LHCN-M2 (cell line): ENCODE data around the gene KATNB1. TPM values are rescaled to one million over a fixed set of nuclear protein-coding genes. Genes with fewer than 3 reads are reported as not detected.
"Not testable (repeated sequence)": the region's sequence is repeated elsewhere in the genome, so short reads cannot be mapped to it uniquely, and the experiment has no call there.

ENCODE experiments used
- DNase-seq: peaks from one replicate; pipeline ENCODE4 v3.0.0-alpha.2; 2012; ENCODE audit warnings: low read depth
- total RNA-seq: library from RNA; depleted of rRNA; stranded (reverse); fragments of >200 nt; gene quantifications from 2 replicates; pipeline ENCODE4 v1.2.3, GENCODE V29; 2014

The KATNB1 gene
- total RNA-seq, 1 experiment from 2014 or later = 23.7 TPM

GRCh38 chr16:57770361-57770760 lies 34.8 kb downstream of the KATNB1 start:
- no peak for DNase-seq

- no peak for DNase-seq
These were observed 35.7 kb downstream of the KATNB1 start for GRCh38 chr16:57771141-57771785.

- no peak for DNase-seq
These were observed 37.4 kb downstream of the KATNB1 start for GRCh38 chr16:57773019-57773418.

- DNase-seq = no peak
These were observed 38.2 kb downstream of the KATNB1 start for GRCh38 chr16:57773655-57774295.

GRCh38 chr16:57774705-57775285 lies 39.2 kb downstream of the KATNB1 start:
- no peak for DNase-seq

GRCh38 chr16:57775661-57776469 lies 40.3 kb downstream of the KATNB1 start:
- DNase-seq = peak; percentile 16

- no peak for DNase-seq
These were observed 43.1 kb downstream of the KATNB1 start for GRCh38 chr16:57778658-57779057.

- not testable (repeated sequence) for DNase-seq
These were observed 44.3 kb downstream of the KATNB1 start for GRCh38 chr16:57779836-57780235.

DNA sequence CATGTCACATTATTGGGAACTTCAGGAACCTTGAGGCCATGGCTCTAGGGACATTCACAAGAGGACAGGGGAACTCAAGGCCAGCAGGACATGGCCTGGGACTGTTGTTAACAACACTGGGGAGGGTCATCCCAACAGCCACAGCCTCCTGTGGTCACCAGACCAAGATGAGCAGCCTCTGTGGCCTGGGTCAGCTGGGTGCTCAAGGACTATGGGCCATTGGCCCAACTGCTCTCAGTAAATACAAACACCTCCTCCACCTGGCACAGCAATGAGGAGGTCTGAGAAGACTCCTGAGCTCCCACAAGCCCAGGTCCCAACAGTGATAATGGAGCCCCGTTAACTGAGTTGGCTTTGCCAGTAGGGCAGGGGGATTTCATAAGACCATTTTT lies 45.8 kb downstream of the KATNB1 start:
- DNase-seq = no peak

- DNase-seq = peak; percentile 79
These were observed 46.4 kb downstream of the KATNB1 start for GRCh38 chr16:57781741-57782606.

GRCh38 chr16:57782607-57783055 lies 47.1 kb downstream of the KATNB1 start:
- not testable (repeated sequence) for DNase-seq

DNA sequence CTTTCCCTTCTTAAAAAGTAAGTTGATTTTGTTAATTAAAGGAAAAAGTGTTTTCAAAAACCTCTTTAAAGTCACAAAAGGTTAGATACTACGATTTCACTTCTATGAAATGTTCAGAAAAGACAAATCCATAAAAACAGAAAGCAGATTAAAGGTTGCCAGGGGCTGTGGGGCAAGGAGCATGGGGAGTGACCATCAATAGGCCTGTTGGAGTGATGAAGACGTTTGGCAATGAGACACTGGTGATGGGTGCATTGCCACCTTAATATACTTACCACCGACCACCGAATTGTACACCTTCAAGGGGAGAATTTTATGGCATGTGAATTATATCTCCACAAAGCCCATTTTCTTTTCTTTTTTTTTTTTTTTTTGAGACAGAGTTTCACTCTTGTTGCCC lies 47.5 kb downstream of the KATNB1 start:
- no peak for DNase-seq

DNA sequence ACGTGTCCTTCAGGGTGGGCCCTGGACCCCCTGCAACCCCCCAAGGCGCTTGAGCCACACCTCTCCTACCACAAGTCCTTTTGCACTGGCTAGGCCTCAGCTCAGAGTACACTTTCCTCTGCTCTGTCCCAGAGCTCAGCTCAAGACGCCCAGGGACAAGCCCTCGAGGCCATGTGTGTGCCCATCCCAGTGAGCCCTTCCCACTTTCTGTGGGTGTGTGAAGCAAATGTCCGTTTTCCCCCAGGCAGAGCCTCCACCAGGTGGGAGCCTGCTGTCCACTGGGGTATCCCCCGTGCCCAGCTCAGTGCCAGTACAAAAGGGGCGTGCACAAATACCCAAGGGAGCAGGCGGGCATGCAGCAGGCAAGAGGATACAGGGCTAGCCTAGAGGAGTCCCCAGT lies 48.3 kb downstream of the KATNB1 start:
- DNase-seq = no peak

DNA sequence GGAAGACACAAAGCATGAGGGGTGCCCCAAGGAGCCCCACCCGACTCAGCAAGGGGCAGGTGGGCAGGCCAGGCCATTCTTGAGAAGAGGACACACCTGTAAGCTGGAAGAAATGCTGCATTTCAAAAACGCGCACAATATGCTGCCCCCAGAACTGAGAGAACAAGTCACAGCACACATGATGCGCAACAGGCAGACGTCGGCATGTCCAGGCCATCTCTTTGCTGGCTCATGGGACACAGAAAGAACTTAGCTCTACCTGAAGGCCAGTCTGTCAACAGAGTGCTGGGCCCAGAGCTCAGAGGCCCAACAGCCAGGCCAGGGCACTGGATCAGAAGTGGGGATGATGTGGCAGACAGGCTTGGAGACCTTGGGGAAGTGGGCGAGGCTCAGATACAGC lies 48.8 kb downstream of the KATNB1 start:
- no peak for DNase-seq

DNA sequence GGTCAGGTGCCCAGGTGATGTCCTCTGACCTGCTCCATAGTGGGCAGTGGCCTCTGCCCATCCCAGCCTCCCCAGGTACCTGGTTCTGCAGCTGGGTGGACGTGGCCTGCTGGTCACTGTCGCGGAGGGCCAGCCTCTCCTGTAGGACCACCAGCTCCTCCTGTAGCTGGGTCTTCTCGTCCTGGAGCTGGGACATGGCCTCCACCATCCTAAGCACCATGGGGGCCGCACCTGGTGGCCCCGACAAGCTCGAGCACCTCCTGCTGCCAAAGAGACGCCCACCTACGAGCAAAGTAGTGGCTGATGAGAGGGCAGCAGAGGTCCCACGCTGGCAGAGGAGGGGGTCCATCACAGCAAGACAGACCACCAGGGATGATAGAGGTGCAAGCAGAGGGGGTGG lies 49.8 kb downstream of the KATNB1 start:
- DNase-seq = no peak

GRCh38 chr16:57785924-57786323 lies 50.4 kb downstream of the KATNB1 start:
- no peak for DNase-seq

DNA sequence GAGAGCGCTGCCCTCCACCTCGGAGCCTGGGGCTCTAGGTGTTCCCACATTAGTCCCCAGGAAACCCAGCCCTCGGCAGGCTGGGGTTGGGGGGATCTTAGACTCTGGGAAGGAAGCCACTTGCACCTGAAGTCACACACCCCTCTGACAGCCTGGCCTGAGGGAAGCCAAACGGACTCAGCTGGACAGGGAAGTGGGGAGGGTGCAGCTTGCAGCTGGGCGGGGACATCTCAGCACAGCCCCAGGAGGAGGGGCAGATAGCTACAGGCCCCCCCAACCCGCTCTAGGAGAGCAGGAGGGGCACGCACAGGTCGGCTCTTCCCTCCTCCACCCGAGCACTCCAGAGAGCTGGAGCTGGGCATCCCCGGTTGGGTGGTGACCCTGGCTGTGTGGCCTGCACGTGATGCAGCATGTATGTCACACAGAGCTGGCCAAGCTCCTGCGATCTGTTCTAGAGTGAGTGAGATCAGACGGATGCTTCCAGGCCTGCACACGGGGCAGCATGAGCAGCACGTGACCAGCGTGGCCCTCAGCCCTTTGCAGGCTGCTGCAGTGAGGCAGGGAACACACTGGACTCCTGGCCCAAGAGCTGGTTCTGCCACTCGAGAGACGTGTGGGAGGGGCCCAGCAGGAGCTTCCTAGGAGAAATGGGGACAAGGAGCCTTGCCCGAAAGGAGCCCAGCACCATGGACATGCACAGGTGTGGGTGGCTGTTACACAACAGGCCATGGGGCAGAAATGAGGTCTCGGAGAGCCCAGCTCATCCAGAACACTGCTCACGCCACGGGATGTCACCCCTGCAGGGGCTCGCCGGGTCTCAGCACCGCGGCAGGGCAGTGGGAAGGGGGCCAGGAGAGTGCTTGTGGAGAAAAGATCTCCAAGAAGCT lies 51.3 kb downstream of the KATNB1 start:
- DNase-seq = no peak

- DNase-seq = no peak
These were observed 51.9 kb downstream of the KATNB1 start for GRCh38 chr16:57787519-57787905.

DNA sequence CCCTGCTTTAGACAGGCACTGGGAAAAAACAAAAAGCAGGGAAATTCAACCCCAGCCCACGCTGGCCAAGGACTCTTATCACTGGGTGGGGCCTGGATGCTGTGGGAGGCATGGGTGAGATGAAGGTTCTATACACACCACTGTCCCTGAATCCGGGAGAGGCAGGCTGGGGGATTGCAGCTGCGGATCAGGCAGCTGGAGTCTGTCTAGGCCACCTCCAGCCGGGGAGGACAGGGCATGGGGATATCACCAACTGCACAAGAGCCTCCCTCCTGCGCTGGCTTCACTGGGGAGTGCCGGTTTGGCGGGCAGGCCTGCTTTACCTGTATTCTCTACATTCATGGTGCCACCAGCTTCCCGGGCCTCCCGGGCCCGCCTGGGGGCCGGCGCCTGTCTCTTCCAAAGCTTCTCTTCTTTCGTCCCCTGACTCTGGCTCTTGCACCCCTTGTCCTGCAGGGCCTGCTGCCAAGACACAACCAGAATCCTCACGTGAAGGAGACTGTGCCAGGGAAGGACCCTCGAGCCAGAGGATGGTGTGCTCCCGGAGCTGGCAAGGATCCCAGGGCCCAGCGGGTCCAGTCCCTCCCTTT lies 52.8 kb downstream of the KATNB1 start:
- DNase-seq = no peak

DNA sequence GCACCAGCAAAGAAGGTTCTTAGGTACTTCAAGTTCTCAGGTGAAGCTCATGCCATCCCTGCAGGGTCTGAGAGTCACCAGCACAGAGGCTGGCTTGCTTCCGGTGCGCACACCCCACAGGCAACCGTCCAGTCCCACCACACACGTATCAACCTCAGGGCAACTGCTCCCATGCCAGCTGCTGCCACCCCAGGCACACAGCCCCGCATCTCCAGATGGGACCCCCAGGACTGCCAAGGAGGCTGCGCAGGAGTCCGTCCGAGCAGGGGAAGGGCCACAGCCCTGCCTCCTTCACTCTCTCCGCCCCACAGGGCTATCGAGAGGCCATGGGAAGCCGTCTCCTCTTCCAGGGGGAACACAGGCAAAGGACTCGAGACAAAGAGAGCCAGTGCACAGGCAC lies 53.4 kb downstream of the KATNB1 start:
- no peak for DNase-seq
